GM19238 (cell line): ENCODE measurements around the gene ARFIP1.
"Not testable (repeated sequence)": the region's sequence is repeated elsewhere in the genome, so short reads cannot be mapped to it uniquely, and the experiment has no call there.

Source experiments
- DNase-seq: peaks from one replicate; pipeline ENCODE4 v3.0.0; 2011; ENCODE audit warnings: low spot score; ENCODE audit not compliant: insufficient read length

ARFIP1 gene

DNA sequence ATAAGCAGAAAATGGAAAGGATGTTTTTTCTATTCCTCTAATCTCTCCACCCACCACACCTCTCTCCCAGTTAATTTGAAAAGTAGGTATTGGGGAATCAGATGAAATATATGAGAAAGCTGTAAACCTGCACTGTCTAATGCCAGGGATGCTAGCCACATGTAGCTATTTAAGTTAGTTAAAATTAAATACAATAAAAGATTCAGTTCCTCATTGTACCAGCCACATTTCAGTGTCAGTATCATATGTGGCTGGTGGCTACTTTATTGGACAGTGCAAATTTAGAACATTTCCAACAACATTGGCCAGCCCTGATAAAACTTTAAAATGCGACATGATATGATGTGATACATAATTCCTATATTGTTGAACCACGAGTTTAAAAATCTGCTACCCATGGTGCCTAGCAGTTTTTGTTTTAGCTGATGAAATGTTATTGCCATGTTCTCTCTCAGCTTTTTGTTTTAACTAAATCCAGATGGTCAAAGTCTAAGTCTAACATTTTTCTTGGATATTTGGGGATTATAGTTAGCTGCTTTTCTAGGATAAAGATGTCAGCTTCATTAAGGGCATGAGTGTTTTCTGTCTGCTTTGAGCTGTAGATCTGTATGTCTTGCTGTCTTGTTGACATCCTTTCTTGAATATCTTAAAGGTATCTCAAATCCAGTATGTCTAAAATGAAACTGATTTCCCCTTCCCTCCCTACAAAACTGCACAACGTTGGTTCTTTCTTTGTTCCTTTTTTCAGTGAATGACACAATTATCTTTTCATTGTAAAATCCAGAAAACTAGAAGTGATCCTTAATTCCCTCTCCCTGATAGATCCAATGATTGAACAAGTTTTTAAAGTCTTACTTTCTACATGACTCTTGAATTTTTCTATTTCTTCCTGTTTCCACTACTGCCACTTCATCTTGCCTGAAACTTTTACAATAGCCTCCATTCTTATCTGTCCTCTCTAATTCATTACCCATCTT, 6.2 kb downstream of the ARFIP1 start:
- no peak for DNase-seq

- no peak for DNase-seq
Measured at GRCh38 chr4:152786627-152787026, 6.9 kb downstream of the ARFIP1 start.

GRCh38 chr4:152795891-152796290, 16.1 kb downstream of the ARFIP1 start:
- no peak for DNase-seq

- DNase-seq: no peak
Measured at GRCh38 chr4:152803541-152803940, 23.8 kb downstream of the ARFIP1 start.

- no peak for DNase-seq
Measured at GRCh38 chr4:152805071-152805650, 25.4 kb downstream of the ARFIP1 start.

- DNase-seq: no peak
Measured at GRCh38 chr4:152805818-152806217, 26.1 kb downstream of the ARFIP1 start.

GRCh38 chr4:152806501-152807125, 26.9 kb downstream of the ARFIP1 start:
- DNase-seq: no peak

DNA sequence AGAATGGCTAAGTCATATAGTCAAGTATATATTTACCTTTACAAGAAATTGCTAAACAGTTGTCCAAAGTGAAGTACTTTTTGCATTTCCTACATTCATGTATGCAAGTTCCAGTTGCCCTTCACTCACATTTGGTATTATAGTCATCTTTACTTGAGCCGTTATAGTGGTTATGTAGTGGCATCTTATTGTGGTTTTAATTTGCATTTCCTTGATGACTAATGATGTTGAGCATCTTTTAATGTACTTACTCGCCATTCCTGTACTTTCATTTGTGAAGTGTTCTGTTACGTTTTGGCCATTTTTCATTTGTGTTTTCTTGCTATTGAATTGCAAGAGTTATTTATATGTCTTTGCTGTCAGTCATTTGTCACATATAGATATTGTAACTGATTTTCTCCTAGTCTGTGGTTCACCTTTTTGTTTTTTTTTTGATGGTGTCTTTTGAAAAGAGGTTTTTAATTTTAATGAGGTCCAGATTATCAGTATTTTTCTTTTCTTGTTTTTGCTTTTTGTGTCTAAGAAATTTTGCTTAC, 27.6 kb downstream of the ARFIP1 start:
- no peak for DNase-seq

- DNase-seq: no peak
Measured at GRCh38 chr4:152808670-152809069, 28.9 kb downstream of the ARFIP1 start.

DNA sequence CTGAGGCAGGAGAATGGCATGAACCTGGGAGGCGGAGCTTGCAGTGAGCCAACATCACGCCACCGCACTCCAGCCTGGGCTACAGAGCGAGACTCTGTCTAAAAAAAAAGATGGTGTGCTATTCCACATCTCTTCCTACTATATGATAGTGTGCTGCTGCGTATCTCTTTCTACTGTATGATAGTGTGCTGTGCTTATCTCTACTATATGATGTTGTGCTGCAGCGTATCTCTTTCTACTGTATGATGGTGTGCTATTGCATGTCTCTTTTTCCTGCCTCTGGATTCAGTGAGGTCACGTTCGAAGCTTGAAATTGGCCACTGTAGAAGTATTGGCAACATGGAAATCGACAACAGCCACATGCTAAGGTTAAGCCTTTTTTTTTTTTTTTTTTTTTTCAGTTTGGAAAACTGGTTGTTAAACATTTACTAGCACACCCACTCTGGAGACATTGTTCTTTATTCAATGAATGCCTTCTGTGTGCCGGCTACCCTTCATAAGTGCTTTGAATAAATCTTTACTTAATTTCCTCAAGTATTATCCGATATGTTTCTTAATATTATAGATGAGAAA, 31.0 kb downstream of the ARFIP1 start:
- DNase-seq: no peak

- no peak for DNase-seq
Measured at GRCh38 chr4:152815078-152815477, 35.3 kb downstream of the ARFIP1 start.

GRCh38 chr4:152817331-152817730, 37.6 kb downstream of the ARFIP1 start:
- no peak for DNase-seq

DNA sequence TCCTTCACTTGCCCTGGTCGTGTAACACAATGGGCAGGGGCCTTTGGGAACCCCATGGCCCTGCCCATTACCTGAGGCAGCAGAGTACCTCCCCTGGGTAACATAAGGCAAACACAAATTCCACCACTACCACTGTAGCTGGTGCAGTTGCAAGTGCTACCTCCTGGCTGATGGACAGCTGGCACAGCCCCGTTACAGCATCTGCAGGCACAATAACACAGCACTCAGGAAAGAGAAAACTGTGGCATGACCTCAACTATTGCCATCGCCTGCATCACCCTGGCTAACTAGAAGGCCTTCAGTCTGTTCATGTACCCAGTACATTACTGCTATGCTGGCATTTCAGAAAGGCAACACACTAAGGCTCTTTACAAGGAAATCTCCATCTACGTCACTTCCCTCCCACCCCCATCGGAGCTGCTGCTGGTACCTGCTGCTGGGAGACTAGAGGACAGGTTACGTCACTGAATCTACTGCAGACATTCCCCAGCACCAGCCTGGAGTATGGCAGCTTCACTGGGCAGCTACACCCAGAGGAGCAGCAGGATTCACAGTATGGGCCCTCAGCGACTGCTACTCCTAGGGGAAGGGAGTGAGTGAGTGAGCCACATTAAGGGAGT, 39.4 kb downstream of the ARFIP1 start:
- DNase-seq: no peak

GRCh38 chr4:152820073-152820472, 40.3 kb downstream of the ARFIP1 start:
- no peak for DNase-seq

DNA sequence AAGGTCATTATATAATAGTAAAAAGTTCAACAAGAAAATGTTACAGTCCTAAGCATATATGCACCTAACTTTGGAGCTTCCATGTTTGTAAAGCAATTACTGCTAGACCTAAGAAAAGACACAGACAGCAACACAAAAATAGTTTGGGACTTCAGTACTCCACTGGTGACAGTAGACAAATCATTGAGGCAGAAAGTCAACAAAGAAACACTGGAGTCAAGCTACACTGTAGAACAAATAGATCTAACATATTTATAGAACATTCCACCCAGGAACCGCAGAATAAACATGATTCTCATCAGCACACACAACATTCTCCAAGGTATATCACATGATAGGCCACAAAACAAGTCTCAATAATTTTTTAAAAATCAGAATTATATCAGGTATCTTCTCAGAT, 42.6 kb downstream of the ARFIP1 start:
- DNase-seq: no peak

DNA sequence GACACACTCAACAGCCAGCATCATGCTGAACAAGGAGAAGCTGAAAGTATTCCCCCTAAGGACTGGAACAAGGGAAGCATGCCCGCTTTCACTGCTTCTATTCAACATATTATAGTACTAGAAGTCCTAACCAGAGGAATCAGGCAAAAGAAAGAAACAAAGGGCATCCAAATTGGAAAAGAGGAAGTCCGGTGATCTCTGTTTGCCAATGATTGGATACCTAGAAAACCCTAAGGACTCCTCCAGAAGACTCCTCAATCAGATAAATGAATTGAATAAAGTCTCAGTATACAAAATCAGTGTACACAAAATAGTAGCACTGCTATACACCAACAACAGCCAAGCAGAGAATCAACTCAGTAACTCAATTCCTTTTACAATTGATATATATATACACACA, 44.8 kb downstream of the ARFIP1 start:
- DNase-seq: no peak

DNA sequence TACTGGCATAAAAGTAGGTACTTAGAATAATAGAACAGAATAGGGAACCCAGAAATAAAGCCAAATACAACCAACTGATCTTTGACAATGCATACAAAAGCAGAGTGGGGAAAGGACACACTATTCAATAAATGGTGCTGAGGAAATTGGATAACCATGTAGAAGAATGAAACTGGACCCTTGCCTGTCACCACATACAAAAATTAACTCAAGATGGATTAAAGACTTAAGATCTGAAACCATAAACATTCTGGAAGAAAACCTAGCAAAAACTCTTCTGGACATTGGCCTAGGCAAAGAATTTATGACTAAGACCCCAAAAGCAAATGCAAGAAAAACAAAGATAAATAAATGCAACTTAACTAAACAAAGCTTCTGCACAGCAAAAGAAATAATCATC, 45.6 kb downstream of the ARFIP1 start:
- DNase-seq: no peak

- DNase-seq: no peak
Measured at GRCh38 chr4:152828122-152828521, 48.4 kb downstream of the ARFIP1 start.

DNA sequence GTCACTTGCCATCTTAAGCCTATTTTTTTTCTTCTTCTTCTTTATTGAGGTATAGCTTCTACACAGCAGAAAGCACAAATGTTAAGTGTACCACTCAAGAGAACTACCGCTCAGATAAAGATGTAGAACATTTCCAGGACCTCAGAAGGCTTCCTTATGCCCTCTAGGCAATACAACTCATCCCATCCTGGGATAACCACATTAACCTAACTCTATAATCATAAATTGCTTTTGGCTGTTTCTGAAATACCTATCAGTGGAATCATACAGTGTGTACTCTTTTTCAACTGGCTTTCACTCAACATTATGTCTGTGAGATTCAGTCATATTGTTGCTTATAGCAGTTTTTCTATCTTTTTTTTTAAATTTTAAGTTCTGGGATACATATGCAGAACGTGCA, 51.7 kb downstream of the ARFIP1 start:
- no peak for DNase-seq

- no peak for DNase-seq
Measured at GRCh38 chr4:152836936-152837335, 57.2 kb downstream of the ARFIP1 start.

- not testable (repeated sequence) for DNase-seq
Measured at GRCh38 chr4:152839729-152840128, 60.0 kb downstream of the ARFIP1 start.
